Bronchial epithelial cell (primary cell): Measurements from ENCODE around the gene BANK1. TPM values are rescaled to one million over a fixed set of nuclear protein-coding genes. Genes with fewer than 3 reads are reported as not detected.

Experiments
- DNase-seq: peaks from one replicate; pipeline ENCODE4 v3.0.0-alpha.2; 2010; ENCODE audit warnings: low read depth
- FAIRE-seq: peaks from 2 replicates; lab custom pipeline; 2011; peaks lifted over from hg19 to GRCh38; lab: Jason Lieb, UNC
- H3K27me3 ChIP-seq: 2 replicates; pipeline ENCODE4 v1.5.1; 2011; ENCODE audit warnings: low read length; ENCODE audit not compliant: control insufficient read depth, insufficient read depth
- H3K36me3 ChIP-seq: 2 replicates; pipeline ENCODE4 v1.5.1; 2011; ENCODE audit warnings: low read length; ENCODE audit not compliant: control insufficient read depth, insufficient read depth
- H3K4me3 ChIP-seq: 2 replicates; pipeline ENCODE4 v1.5.1; 2011; ENCODE audit warnings: mild to moderate bottlenecking, low read depth, low read length, control low read depth
- total RNA-seq: library from RNA; depleted of rRNA; stranded (reverse); fragments of >200 nt; gene quantifications from 2 replicates; pipeline ENCODE4 v1.2.1, GENCODE V29; 2014
- TF ChIP-seq, protein P1 (sequence below): IDR thresholded peaks from 2 replicates; pipeline ENCODE4 v1.5.1; 2011; ENCODE audit warnings: mild to moderate bottlenecking, moderate library complexity, low read length, control low read depth, inconsistent platforms; ENCODE audit not compliant: insufficient read depth, severe bottlenecking

The BANK1 gene
- total RNA-seq, 1 donor from 2014 or later = 0.26 TPM

DNA sequence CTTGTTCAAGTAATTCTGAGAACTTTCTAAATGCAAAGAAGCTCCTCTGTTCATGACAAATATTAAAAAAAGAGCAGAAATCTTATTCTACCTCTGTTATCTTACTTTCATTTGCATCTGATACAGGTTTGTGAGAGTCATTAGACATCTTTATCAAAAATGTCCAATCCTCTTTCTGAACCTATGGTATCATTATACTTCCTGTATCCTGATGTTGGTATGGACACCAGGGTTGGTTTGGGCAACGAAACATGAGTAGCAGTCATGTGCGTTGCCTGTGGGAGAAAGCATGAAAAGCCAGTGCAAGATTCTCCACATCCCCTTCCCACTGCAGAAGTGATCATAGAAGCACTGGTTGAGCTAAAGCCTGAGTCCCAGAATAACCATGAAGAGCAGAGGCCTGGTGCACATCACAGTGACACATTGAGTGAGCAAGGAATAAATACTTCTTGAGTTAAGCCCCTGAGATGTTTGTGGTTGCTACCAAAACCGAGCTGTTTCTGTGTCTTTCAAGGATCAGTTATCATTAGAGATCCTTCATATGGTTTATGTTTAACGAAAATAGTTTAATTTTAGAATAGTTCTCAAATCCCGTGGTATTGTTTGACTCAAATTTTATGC lies 197.2 kb downstream of the BANK1 start:
- TF ChIP-seq, protein P1, sequence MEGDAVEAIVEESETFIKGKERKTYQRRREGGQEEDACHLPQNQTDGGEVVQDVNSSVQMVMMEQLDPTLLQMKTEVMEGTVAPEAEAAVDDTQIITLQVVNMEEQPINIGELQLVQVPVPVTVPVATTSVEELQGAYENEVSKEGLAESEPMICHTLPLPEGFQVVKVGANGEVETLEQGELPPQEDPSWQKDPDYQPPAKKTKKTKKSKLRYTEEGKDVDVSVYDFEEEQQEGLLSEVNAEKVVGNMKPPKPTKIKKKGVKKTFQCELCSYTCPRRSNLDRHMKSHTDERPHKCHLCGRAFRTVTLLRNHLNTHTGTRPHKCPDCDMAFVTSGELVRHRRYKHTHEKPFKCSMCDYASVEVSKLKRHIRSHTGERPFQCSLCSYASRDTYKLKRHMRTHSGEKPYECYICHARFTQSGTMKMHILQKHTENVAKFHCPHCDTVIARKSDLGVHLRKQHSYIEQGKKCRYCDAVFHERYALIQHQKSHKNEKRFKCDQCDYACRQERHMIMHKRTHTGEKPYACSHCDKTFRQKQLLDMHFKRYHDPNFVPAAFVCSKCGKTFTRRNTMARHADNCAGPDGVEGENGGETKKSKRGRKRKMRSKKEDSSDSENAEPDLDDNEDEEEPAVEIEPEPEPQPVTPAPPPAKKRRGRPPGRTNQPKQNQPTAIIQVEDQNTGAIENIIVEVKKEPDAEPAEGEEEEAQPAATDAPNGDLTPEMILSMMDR = no peak
- no peaks in the 10 kb centered on the region for H3K36me3 ChIP-seq
- H3K27me3 ChIP-seq = no peaks in the 10 kb centered on the region
- no peak for FAIRE-seq
- no peak overlapping the region for H3K4me3 ChIP-seq
- no peak for DNase-seq

DNA sequence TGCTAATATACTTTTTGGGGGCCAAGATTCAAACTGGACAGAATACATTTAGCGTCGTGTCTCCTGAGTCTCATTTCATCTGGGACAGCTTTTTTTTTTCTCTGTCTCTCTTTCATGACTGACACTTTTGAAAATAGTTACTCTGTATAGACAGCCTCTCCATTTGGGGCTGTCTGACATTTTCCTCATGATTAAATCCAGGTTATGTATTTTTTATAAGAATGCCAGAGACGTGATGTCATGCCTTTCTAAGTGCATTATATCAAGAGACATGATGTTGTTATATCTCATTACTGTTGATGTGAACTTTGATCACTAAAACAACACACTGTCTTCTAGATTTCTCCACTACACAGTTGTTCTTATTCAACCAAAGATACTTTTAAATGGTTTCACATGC lies 199.0 kb downstream of the BANK1 start:
- FAIRE-seq = no peak
- TF ChIP-seq, protein P1 = no peak
- no peaks in the 10 kb centered on the region for H3K36me3 ChIP-seq
- H3K4me3 ChIP-seq = no peak overlapping the region
- DNase-seq = no peak
- no peaks in the 10 kb centered on the region for H3K27me3 ChIP-seq

DNA sequence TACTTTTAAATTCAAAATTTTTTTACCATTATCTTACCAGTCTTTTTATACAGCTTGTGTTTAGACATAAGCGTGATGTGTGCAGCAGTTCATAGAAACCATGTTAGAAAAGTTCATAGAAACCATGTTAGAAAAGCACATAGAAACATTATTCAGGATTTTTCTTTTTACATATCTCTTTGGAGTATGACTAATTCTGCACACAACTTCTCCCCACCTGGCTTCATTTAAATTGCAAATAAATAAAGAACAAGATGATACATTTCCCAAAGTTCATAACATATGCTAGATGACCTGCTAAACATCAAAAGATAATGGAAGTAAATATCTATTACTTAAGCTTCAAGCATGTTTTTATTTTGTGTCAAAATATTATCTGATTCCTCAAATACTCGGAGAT lies 201.9 kb downstream of the BANK1 start:
- DNase-seq (no peak), FAIRE-seq (no peak)
- Histone ChIP-seq H3K27me3 (no peaks in the 10 kb centered on the region), H3K36me3 (no peaks in the 10 kb centered on the region), H3K4me3 (no peak overlapping the region)
- TF ChIP-seq, protein P1 = no peak

DNA sequence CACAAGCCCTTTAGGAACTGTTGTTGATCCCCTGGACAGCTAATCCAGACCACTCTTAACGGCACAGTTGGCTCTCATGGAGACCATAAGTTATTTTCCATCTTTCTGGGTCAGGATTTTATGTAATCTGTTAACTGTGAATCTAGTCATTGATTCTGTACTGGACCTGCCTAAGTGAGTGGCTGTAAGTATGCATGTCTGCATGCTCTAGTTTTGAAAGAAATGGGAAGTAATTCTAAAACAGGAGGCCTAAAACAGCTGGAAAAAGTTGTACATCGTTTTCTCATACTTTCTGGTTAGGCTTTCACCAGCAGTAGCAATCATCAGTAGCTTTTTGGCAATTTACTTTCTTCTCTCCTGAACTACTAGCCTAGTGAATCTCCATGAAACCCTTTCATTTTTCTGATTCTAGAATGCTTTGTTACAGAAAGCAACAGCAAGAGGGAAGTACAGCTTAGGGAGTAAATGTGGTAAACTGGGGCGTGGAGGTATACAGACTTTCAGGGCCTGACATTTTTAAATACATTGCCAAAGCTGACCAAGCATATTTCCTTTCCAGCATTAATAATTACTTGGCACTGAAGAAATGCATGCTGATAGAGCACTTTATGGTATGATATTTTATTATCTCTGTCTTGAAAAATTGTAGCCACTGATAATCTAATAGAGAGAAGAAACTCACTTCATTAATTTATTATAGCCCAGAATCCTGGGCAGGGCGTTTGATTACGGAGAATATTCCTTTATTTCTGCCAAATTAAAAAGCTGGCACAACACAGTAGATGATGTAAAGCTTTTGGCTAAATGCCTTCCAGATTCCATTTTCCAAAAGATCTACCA lies 202.7 kb downstream of the BANK1 start:
- Histone ChIP-seq H3K27me3 (no peaks in the 10 kb centered on the region), H3K36me3 (no peaks in the 10 kb centered on the region), H3K4me3 (no peak overlapping the region)
- DNase-seq (no peak), FAIRE-seq (peak; percentile 60)
- TF ChIP-seq, protein P1 = no peak

DNA sequence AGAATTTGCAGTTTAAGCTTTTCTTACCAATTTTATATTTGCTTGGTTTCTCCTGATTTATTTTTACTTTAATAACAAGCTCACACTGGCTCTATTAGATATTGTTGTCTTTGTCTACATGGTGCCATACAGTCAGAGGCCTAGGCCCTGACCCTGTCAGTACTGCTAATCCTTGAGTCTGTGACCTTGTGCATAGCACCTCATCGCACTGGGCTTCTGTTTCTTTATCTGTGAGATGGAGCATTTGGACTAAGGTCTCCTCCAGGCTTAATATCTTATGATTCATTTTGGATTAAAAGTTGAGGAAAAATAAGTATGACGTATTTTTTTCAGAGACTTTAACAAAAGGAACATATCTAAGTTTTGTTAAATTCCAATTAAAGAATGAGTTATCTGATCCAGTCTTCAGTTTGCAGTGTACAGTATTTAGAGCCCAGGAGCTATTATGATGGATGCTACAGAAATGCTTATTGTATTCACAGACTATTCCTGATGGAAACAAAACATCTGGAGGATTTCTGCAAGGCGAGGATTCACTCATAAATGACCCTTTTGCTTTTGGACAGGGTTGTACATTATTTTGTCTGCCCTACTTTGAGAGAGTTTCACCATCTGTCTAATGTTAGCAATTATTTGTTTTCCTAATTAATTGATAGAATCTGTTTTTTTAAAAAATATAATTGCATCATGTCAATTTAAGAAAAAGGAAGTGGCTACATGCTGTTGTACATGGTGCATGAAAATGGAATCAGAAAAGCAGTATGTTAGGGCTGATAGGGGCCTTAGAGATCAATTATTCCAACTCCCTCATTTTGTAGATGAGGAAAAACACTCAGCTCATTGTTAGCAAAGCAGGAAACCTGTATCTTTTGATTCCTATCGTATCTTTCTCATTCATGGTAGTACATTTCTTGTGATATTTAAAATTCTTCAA lies 203.6 kb downstream of the BANK1 start:
- DNase-seq (no peak), FAIRE-seq (no peak)
- H3K36me3 ChIP-seq = no peaks in the 10 kb centered on the region
- TF ChIP-seq, protein P1 = no peak
- H3K27me3 ChIP-seq = no peaks in the 10 kb centered on the region
- no peak overlapping the region for H3K4me3 ChIP-seq
